Neutrophil (primary cell): ENCODE data around the gene BMAL1.

Experiments
- H3K27ac ChIP-seq: fragments of 200-600 bp; sonication (generic); 2 replicates; pipeline ENCODE4 v1.5.1; 2016; ENCODE audit warnings: mild to moderate bottlenecking, moderate library complexity
- H3K27me3 ChIP-seq: fragments of 200-600 bp; sonication (generic); 2 replicates; pipeline ENCODE4 v1.6.0; 2016; ENCODE audit warnings: mild to moderate bottlenecking
- H3K36me3 ChIP-seq: fragments of 200-600 bp; sonication (generic); 2 replicates; pipeline ENCODE4 v1.5.1; 2017
- H3K4me1 ChIP-seq, 2 experiments: fragments of 200-600 bp in 1 of 2; sonication (generic) in 1 of 2; 1 replicate in 1 of 2; 2 replicates in 1 of 2; pipeline versions ENCODE4 v1.5.1 to v1.6.1; 2013 to 2016; ENCODE audit warnings: low read depth in 1 of 2, low read length in 1 of 2, mild to moderate bottlenecking in 1 of 2, moderate library complexity in 1 of 2; ENCODE audit not compliant: control insufficient read depth in 1 of 2, insufficient read depth in 1 of 2
- H3K4me3 ChIP-seq, 2 experiments: fragments of 200-600 bp in 1 of 2; sonication (generic) in 1 of 2; 1 replicate in 1 of 2; 2 replicates in 1 of 2; pipeline ENCODE4 v1.5.1; 2013 to 2016; ENCODE audit warnings: low read depth in 1 of 2, low read length in 1 of 2, mild to moderate bottlenecking in 1 of 2, moderate library complexity in 1 of 2
- H3K9me3 ChIP-seq: fragments of 200-600 bp; sonication (generic); 2 replicates; pipeline ENCODE4 v1.5.1; 2016
- CTCF ChIP-seq: fragments of 200-600 bp; sonication (generic); IDR thresholded peaks from 2 replicates; pipeline ENCODE4 v1.5.1; 2016; ENCODE audit warnings: antibody characterized with exemption

BMAL1 gene

GRCh38 chr11:13235895-13236294, 41.7 kb upstream of the BMAL1 start:
- peaks cover 26% of the 10 kb centered on the region for H3K27me3 ChIP-seq

GRCh38 chr11:13236626-13237025, 41.0 kb upstream of the BMAL1 start:
- H3K27ac ChIP-seq, result no peak overlapping the region
- no peaks in the 10 kb centered on the region for H3K36me3 ChIP-seq
- TF ChIP-seq CTCF, result no peak
- H3K9me3 ChIP-seq, result no peaks in the 10 kb centered on the region
- H3K4me1 ChIP-seq, result no peaks in the 10 kb centered on the region
- no peak overlapping the region for H3K4me3 ChIP-seq
- peaks cover 26% of the 10 kb centered on the region for H3K27me3 ChIP-seq

More at GRCh38 chr11:13235895-13236294, 41.7 kb upstream of the BMAL1 start:
- Histone ChIP-seq H3K9me3 (no peaks in the 10 kb centered on the region), H3K36me3 (no peaks in the 10 kb centered on the region), H3K27ac (no peak overlapping the region), H3K4me1 (no peaks in the 10 kb centered on the region), H3K4me3 (no peak overlapping the region)
- no peak for TF ChIP-seq CTCF

- Histone ChIP-seq H3K36me3 (no peaks in the 10 kb centered on the region), H3K27me3 (peaks cover 24% of the 10 kb centered on the region), H3K4me3 (no peak overlapping the region), H3K4me1 (no peaks in the 10 kb centered on the region), H3K9me3 (no peaks in the 10 kb centered on the region), H3K27ac (no peak overlapping the region)
- no peak for TF ChIP-seq CTCF
Observed at GRCh38 chr11:13237761-13238160, 39.8 kb upstream of the BMAL1 start.

GRCh38 chr11:13238879-13239514, 38.6 kb upstream of the BMAL1 start:
- H3K9me3 ChIP-seq, result no peaks in the 10 kb centered on the region
- H3K4me1 ChIP-seq, result no peaks in the 10 kb centered on the region
- no peak overlapping the region for H3K27ac ChIP-seq
- peak; percentile 86 for TF ChIP-seq CTCF
- no peaks in the 10 kb centered on the region for H3K36me3 ChIP-seq
- H3K27me3 ChIP-seq, result peaks cover 25% of the 10 kb centered on the region
- no peak overlapping the region for H3K4me3 ChIP-seq

GRCh38 chr11:13242564-13242963, 35.0 kb upstream of the BMAL1 start:
- TF ChIP-seq CTCF, result no peak
- no peaks in the 10 kb centered on the region for H3K9me3 ChIP-seq

More at GRCh38 chr11:13242564-13242963, 35.0 kb upstream of the BMAL1 start:
- Histone ChIP-seq H3K27me3 (peaks cover 48% of the 10 kb centered on the region), H3K4me1 (no peaks in the 10 kb centered on the region), H3K36me3 (no peaks in the 10 kb centered on the region), H3K27ac (no peak overlapping the region), H3K4me3 (no peak overlapping the region)
